Stimulated activated CD4-positive, alpha-beta T cell treated with anti-CD3 and anti-CD28 coated beads, Interleukin-1b, Interleukin-23, amount 100 ng/mL, for 24 hours (primary cell): ENCODE measurements around the gene TIMMDC1.
"Not testable (repeated sequence)": the region's sequence is repeated elsewhere in the genome, so short reads cannot be mapped to it uniquely, and the experiment has no call there.

Experiments
- DNase-seq, 4 experiments: peaks; one replicate each; pipeline ENCODE4 v3.0.0-alpha.2; 2020; ENCODE audit warnings: low read depth in 4 of 4, low spot score in 1 of 4

TIMMDC1 gene

DNA sequence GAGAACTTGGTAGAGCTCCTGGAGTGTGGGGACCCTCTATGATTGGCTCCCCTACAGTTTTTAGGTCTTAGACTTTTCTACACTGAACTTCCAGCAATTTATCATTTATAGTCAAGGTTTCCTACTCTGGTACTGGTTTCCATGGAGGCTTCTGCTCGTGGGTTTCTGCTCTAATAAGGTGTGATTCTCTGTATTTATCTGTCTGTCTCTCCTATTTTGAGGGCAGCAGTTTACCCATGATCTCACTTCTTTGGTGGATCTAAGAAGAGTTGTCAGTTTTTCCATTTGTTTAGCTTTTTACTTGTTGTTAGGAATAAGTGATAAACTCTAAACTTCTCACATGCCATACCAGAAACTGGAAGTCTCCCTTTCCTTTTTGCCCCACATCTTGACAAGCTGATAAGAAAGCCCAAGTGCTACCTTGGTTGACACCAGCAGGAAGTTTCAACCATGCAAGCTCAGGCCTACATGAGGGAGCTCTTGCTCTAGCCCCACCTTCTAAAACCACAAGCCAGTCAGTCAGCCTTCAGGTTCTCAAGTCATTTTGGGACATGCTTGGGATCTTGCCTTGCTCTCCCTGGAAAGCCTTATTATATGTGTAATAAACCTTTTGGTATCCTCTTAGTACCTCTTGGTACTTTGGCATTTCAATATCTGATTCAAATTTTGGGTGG, 10.0 kb downstream of the TIMMDC1 start:
- no peak for DNase-seq

DNA sequence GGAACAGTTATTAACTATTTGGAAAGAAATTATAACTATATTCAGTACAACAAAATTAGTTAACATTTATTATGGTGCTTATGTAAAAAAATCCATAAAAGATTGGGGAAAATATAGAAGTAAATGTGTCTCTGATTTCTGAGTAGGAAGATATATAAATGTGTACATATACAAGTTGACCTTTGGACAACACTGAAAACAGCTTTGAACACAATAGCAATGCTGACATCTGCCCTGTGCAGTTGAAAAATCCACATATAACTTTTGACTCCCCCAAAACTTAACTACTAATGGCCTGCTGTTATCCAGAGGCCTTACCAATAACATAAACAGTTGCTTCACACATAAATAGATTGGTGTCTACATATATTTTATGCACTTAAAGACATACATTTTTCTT, 12.3 kb downstream of the TIMMDC1 start:
- DNase-seq = no peak

DNA sequence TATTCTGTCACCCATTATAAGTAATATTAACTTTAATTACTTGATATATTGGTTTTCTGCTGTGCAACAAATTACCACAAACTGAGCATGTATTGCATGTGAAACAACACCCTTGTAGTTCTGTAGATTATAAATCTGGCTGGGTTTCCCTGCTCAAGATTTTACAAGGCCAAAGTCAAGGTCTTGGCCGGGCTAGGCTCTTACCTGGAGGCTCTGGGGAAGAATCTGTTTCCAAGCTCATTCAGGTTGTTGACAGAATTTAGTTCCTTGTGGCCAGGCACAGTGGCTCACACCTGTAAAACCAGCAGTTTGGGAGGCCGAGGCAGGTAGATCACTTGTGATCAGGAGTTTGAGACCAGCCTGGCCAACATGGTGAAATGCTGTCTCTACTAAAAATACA, 16.3 kb downstream of the TIMMDC1 start:
- no peak for DNase-seq

DNA sequence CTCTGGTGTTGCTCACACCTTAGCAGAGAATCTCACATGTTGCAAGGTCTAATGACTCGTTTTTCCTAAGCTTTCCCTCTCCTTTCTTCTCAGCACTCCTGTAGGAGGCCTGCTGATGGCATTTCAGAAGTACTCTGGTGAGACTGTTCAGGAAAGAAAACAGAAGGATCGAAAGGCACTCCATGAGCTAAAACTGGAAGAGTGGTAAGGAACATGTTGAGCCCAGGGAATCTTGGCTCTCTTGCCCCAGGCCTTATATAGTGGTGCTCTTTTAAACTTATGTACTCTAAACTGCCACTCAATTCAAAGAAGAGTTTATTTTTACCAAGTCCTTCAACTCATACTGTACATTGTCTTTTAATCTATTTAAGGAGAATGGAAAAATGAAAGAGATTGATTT, 18.8 kb downstream of the TIMMDC1 start:
- DNase-seq = no peak

DNA sequence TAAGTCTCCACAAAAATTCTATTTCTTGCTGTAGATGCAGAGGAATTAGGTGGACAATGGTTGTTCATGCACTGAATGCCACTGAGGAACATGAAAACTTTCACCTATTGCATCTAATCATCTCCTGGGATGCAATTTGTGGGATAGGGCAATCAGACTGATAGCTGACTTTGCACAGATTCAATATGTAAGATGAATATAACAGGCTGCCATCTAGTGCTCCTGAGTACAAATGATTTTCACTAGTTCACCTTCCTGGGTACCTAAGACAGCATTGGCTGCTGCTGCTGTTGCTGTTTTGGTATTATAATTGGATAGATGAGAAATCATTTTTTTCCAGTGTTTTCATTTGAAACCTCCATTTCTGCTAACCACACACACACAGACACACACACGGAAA, 19.7 kb downstream of the TIMMDC1 start:
- no peak for DNase-seq

DNA sequence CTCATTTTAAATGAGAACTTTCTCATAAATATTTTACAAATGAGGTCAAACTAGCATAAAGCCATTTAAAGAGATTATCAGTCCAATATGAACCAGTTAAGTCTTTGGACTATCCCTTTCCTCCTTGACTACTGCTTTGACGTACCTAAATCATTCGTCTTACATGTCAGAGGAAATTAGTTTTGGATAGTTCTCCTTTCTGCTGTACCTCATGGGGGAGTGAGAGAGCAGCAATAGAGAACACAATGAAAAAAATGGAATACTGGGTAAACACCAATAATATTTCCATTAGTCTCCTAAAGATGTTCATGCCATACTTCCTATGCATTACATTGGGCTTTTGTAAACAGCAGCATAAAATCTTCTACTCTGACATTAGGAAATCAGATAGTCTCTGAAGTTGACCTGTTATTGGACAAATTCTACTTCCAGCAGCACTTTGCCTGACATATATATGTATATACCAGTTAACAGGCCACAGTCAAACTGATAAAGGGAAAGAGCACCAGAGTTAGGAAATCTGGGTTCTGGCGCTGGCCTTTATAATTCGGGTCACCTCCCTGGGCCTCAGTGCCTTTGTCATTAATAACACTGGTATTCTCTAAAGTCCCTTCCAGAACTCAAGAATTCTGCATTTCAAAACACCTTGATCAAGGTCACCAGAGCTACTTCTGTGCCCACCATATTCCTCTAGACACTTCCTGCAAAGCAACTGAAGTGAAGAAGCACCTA, 26.8 kb downstream of the TIMMDC1 start:
- no peak for DNase-seq

DNA sequence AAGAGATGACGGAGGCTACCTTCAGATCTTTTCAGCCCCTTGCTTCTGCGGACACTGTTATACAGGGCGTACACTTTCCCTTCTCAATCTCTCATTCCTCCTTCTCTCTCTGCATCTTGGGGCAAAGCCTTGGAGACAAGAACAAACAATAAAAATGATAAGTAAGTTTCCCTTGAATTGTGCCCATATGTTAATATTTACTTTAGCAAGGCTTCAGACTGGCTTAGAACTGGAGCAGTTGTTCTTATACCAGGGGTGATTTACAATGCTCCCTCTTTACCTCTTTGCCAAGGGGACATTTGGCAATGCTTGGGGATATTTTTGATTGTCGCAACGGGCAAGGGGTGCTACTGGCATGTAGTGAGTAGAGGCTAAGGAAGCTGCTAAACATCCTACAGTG, 29.4 kb downstream of the TIMMDC1 start:
- no peak for DNase-seq

DNA sequence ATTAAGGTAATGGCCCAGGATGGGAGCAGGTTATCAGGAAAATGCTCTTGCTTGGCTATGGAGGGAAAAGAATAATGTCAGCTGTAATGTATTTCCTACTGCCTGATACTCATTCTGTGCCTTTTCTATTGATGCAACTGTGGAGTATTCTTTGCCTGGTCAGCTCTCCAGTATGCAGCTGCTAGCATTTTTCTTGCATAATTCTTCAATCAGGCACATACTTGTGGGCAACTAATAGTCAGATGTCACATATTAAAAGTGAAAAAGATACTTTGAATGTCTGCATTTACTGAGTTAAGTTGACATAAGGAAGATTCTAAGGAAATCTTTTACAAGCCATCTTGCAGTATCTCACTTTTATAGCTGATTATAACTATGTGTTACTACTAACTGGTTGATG, 31.5 kb downstream of the TIMMDC1 start:
- DNase-seq = no peak

DNA sequence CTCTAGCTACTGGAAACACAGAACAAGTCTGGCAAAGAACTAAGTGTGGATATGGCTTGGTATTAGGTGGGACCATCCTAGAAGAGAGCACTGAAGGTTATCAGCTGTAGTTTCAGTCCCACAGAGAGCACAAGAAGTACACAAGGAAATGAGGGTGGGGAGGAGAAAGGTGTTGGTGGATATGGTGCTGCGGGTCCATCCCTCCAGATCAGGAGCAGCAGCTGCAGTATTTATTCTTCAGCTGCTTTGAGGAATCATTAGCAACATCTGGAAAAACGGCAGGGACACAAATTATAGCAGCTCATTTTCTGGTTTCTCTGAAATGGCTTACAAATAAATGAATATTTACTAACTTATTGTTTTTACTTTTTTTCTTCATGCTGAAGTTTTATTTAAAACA, 32.1 kb downstream of the TIMMDC1 start:
- no peak for DNase-seq

DNA sequence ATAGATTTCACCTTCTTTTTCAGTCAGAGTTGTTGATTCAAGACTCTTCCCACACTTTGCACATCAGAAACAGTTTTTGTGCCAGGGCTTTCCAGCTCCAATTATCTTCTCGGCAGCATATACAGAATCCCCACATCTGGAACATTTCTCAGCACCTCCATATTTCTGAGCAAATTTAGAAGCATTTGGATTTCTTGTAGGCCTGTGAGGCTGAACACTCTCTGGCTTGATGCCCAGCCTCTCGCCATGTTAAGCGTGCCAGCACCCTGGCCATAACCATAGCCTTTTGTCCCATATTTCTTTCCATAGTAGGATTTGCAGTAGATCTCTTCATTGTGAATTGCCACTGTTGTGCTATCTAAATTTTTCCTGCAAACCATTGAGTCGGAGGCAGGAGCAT, 32.8 kb downstream of the TIMMDC1 start:
- DNase-seq = no peak

DNA sequence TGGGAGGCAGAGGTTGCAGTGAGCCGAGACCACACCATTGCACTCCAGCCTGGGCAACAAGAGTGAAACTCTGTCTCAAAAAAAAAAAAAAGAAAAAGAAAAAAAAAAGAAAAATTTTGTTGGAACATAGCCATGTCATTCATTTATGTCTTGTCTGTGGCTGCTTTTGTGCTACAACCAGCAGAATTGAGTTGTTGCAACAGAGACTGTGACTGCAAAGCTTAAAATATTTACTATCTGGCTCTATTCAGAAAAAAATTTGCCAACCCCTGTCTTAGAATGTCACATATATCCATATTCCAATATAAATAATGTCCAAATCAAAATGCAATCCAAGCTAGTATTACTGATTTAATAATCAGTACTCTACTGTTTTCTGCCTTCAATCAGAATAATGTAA, 35.9 kb downstream of the TIMMDC1 start:
- no peak for DNase-seq

DNA sequence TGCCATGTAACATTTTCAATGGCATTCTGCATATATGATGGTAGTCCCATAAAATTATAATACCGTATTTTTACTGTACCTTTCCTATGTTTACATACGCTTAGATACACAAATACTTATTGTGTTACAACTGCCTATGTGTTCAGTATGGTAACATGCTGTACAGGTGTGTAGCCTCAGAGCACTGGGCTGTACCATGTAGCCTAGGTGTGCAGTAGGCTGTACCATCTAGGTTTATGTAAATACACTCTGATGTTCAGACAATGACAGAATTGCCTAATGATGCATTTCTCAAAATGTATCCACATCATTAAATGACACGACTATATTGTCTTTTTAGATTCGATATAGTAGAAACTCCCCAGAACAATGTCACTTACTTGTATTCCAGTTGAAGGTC, 38.4 kb downstream of the TIMMDC1 start:
- no peak for DNase-seq

DNA sequence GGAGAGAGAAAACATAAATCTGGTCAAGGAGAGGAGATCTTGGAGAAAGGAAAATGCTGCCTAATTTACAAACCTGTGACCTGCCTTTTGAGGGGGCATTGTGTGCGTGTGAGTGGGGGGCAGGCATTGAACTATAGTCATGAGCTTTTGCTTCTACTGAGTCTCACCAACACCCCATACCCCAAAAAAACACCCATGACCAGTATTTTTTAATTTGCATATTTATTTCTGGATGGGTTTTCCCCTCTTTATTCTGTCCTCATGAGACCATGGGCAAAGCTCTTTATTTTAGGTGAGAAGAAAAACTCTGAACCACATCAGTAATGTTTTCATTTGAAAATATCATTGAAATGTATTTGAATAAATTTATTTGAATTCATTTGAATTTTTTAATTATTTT, 40.4 kb downstream of the TIMMDC1 start:
- no peak for DNase-seq

DNA sequence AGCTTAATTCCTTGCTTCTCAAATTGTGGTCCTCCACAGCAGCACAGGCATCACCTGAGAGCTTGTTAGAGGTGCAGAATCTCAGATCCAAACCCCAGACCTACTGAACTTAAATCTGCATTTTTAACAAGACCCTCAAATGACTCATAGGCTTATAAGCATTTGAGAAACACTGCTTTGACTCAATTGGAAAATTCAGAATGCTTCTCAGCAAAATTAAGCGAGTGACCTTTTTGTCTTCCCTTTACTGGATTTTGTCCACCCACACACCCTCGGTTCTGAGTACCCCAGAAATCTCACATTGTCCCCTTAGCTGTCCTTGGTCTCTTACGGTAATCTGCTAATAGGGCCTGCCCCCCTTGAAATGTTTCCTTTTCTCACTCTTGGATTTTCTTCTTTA, 43.2 kb downstream of the TIMMDC1 start:
- DNase-seq = no peak

DNA sequence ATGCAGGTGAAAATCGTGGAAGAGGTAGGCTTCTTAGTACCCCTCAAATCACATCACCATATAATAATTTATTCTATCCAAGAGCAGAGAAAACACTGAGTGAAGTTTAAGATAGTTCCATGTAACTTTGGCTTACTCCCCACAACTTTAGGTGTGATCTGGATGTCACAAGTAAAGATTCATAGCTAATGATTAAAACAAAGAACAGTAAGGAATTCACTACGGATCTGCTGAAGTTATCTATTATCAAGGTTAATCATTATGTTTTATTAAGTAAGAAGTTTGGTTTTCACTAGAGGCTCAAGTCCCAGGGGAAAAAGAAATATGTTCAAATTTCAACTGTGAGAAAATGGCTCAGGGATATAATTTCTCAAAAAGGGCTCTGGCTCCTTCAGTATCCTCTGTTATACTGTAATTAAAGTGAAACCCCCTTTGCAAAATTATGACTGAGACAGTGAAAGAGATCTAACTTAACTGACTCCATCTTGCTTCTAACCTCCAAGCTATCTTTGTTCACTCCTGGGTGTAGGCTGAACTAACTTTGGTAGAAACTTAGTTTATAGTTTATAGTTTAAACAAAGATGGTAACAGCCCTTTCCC, 43.9 kb downstream of the TIMMDC1 start:
- DNase-seq = no peak

DNA sequence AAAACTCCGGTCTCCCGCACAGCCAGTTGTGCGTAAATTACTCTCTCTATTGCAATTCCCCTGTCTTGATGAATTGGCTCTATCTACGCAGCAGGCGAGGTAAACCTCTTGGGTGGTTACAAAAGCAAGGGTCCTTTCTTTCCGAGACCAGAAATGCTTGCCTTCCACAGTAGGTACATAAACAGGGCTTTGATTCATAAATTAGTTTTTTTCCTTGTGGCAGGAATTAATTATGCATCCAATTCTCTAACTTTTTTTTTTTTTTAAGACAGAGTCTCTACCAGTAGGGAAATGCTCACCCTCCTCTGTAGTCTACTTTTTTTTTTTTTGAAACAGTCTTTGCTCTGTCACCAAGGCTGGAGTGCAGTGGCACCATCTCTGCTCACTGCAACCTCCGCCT, 44.8 kb downstream of the TIMMDC1 start:
- DNase-seq = no peak

DNA sequence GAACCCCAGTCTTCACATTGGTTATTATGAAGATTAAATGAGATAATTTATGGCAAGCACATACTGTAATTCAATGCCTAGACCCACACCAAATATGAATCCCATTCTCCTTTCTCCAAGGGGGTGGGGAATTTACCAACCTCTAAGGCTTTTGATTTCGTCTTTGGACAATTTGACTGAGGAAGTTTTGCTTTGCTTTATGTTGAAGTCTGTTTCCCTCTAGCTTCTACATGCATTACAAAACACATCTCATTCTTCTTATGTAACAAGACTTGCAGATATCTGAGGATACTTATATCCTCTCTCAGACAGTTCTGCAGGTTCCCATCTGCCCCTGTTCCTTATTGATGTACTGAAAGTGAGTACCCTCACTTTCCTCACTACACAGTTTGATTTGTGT, 48.9 kb downstream of the TIMMDC1 start:
- DNase-seq = no peak

DNA sequence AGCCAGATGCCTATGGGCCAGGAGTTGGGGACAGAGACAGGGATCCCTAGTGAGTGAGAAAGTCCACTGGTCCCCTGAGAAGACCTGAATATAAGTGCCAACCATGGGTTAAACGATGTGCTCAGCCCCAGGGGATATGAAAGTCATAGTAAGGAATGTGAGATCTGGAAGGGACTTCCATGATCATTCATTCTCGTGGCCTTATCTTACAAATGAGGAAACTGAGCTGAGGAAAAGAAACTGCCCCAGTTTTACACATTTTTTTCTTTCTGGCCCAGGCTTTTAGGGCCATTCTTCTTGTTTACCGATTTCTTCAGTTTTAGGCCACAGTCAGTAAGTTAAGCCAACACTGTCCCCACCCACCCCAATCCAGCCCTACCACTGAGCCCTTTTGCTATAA, 50.0 kb downstream of the TIMMDC1 start:
- DNase-seq = no peak

DNA sequence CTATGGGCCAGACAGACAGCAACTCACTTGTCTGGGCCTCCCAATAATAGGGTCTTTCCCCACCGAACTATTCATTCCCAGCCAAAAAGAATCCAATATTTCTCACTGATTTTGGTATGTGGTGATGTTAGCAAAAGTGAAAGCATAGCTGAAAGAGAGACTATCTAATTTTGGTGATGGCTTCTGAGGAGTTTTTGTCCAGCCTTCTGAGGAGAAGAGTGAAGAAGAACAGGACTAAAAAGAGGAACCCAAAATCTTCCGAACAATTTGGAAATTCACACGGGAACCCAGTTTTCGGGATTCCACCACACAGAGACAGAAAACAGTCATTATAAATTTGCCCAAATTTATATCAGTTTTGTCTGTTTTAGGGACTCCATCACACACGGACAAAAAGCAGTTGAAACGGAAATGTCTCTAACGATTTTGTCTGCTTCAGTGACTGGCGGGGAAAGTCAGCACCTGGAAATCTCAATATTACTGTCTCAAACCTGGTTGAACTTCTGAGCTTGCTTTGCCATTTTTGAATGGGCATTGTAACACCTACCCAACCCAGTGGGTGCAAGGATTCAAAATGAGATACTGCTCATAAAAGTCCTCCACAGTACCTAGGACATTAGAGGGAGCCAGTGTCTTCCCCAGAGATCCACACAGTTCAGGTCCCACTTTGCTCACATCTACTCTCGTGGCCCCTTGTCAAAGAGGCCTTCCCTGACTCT, 52.0 kb downstream of the TIMMDC1 start:
- no peak for DNase-seq

DNA sequence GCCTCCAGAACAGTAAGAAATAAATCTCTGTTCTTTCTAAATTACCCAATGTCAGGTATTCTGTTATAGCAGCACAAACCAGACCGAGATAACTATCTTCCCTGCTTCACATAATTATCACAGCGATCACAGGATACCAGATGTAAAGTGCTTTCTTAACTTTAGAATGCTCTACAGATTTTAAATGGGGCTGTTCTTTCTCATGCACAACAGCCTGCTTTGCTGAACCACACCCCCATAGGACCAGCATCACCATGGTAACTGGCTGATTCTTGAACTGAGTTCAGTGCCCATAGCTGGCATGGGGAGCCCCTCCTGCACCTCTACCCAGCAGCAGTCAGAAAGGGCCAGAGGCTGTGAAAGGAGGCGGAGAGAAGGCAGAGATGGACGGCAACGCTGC, 53.3 kb downstream of the TIMMDC1 start:
- DNase-seq = no peak

DNA sequence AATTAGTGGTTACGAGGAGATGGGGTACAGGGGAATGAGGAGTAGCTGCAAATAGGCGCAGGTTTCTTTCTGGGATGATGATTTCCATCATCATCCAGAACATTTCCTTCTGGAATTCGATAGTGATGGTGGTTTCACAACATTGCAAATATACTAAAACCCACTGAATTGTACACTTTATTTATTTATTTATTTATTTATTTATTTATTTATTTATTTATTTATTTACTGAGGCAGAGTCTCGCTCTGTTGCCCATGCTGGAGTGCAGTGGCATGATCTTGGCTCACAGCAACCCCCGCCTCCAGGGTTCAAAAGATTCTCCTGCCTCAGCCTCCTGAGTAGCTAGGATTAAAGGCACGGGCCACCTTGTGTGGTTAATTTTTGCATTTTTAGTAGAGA, 54.6 kb downstream of the TIMMDC1 start:
- not testable (repeated sequence) for DNase-seq

DNA sequence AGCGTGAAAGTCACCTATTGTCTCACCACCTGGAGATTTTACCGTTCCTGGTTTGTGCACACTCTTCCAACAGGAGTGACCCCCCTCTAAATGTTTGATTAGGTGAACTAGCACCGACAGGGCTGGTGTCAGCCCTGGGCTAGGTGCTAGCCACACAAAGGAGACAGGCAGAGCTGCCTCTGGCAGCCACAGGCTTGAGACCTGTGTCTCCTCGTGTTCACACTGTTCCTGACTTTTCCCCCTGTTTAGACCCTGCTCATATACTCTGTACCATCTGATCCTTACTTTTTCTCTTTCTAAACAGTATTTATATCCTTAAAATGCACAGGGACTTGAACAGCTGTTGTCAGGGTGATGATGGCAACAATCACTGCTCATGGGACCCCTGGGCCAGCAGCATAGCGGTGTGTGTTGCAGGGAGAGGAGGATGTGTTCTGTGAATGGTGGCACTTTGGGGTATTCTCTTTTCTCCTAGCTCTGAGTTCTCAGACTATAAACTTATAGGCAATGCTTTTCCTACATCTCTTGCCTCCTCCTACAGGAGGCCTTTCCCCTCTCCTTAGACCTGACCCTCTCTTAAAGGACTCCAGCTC, 55.6 kb downstream of the TIMMDC1 start:
- DNase-seq = no peak
